GM18508 (cell line): ENCODE data around the gene KPTN.

Experiments used
- ATAC-seq: cut with Tn5 transposase; IDR thresholded peaks from one replicate; pipeline ENCODE4 v1.9.1; 2021; ENCODE audit warnings: moderate number of reproducible peaks; ENCODE audit not compliant: insufficient read depth, unreplicated experiment

KPTN gene

DNA sequence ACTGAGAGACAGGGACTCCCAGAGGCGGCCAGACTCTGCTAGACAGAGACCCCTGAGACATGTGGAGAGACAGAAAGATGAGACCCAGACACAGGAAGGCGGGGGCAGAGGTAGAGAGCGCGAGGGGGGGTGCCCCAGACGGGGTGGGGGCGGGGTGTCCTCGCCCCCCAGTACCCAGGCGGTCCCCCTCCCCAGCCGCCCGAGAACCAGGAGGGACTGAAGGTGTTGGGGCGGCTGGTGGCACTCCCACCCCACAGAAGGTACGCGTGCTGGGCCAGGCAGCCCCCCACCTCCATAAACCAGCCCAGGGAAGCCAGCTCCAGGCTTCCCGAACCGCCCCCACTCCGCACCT, 12.7 kb downstream of the KPTN start:
- ATAC-seq, result no peak

DNA sequence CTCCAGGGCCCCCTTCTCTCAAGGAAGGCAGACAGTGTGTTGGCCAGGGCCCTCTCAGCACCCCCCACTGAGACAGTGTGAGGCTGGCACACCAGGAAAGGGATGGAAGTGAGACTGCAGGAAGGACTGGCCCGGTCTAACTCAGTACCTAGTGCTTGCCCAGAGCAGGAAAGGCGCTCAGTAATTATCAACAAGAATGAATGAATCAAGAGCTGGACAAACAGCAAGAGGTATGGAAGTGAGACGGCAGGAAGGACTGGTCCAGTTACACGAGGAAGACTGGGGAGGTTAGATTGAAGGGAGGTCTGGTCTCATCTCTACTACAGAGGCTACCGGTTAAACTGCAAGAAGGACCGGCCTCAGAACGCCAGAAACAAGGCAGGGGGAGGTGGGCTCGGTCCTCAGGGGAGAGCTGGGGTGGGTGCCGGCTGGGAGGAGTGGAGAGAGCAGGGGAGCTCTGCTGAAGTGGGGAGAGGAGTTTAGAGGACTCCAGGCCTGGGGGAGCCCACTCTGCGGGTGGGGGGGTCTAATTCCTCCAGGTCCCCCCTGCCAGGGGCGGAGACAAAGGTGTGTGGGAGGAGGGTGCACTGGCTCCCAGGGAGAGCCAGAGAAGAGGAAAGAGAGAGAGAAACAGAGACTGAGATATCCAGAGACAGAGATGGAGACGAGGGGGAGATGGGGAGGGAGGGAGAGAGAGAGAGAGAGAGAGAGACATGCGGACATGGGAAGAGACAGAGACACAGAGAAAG, 13.4 kb downstream of the KPTN start:
- no peak for ATAC-seq

DNA sequence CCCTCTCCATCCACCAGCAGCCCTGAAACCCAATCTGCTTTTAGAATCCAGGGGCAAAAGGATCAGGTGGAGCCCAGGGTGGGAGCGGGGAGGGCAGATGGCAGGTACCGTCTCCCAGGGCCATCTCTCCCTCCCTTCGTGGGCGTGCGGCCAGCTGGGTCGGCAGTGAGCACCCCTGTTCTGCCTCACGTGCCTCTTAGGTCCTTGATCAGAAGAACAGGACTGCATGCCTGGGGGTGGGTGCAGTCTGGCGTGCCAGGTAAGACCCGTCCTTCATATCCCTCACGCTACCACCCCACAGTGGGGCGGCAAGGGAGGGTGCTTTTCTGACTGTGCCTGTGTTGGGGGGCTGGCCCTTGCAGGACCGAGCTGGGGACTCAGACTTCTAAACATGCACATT, 14.3 kb downstream of the KPTN start:
- no peak for ATAC-seq

DNA sequence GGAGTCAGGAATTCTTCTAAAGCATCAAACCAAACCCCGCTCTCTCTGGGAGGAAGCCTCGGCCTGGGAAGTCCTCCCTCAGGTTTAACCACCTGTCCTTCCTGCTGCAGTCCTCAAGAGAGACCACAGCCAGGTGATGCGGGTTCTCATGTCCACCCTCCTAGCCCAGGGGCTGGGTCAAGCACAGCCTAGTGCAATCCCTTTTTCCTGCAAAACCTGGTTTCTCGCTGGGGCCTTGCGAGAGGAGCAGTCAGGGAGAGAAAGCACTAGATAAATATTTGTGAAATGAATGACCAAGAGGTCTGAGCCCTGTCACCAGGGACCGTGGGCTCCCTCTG, 14.7 kb downstream of the KPTN start:
- ATAC-seq, result no peak

DNA sequence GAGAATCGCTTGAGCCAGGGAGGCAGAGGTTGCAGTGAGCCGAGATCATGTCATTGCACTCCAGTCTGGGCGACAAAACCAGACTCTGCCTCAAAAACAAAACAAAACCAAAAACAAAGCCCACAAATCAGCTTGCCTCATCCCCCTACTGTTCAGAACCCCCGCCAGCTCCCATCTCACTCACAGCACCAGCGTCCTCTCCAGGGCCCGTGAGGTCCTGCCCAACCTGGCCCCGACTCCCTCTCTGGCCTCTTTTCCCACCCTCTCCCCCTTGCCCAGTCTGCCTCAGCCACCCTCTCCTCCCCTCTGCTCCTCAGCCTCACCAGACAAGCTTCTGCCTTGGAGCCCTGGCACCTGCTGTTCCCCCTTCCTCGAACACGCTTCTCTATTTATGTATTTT, 16.1 kb downstream of the KPTN start:
- ATAC-seq, result no peak

DNA sequence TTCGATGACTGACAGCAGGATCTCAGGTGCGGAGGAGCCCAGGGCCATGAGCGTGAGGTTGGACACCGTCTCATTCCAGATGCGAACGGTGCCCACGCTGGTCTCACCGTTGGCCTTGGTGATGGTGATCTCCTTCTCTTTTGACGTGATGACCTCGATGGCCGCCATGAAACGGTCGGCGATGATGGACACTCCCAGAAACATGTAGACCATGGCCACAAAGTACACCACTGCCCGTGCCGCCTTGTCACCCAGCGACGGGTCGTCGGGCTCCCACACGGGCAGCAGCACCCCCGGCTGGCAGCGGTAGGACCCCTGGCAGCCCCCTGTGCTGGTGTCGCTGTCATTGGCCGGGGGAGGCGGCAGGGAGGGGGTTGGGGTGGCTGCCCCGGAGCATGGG, 18.1 kb downstream of the KPTN start:
- ATAC-seq, result no peak

DNA sequence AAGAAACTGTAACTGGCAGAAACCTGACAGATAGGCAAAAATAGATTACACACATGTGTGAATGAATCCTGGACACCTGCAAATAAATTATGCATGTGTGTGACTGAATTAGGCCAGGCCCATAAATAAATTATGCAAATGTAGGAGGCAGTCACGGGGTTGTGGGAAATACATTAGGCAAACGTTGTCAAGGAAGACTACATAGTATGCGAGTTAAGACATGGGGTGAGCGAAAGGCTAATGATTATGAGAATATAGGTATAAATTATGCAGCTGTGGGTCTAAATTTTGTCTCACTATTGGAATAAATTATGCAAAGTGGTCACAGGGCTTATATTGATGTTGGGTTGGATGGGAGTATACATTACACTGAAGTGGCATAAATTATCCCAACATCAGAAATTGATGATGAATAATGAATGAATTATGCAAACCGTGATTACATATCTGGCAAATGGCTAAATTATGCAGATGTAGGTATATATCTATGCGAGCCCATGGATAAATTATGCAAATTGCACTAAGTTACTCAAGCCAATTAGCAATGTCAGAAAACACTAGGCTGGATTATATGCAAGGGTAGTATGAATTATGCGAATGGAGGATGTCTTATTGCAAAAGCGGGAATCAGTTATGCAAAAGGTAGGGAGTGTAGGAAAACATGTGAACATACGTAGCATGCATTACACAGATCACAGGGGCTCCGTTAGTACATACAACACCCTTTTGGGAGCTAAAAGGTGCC, 19.2 kb downstream of the KPTN start:
- ATAC-seq, result no peak

DNA sequence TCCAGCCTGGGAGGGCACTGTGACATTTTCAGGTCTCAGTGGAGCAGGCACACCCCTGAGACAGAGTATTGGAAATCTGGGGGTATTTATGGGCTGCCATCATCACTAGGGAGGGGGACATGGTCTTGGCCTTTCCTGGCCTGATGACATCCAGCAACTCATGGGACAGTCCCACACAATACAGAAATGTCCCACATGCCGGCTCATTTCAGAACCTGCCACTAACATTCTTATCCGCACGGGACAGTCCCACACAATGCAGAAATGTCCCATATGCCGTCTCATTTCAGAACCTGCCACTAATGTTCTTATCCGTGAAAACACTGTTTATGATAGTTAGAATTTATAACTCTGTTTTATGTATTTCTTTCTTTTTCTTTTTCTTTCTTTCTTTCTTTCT, 22.1 kb downstream of the KPTN start:
- ATAC-seq, result no peak

DNA sequence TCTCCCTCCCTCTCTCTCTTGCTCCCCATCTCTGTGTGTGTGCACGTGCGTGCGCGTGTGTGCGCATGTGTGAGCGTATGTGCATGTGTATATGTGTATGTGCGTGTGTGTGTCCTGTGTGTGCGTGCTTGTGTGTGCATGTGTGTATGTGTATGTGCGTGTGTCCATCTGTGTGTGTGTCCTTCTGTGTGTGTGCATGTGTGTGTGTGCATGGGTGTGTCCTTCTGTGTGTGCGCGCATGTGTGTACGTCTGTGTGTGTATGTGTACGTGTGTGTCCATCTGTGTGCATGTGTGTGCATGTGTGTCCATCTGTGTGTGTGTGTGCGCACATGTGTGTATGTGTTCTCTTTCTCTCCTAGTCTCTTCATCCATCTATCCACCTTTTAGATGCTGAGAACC, 24.5 kb downstream of the KPTN start:
- ATAC-seq, result no peak

DNA sequence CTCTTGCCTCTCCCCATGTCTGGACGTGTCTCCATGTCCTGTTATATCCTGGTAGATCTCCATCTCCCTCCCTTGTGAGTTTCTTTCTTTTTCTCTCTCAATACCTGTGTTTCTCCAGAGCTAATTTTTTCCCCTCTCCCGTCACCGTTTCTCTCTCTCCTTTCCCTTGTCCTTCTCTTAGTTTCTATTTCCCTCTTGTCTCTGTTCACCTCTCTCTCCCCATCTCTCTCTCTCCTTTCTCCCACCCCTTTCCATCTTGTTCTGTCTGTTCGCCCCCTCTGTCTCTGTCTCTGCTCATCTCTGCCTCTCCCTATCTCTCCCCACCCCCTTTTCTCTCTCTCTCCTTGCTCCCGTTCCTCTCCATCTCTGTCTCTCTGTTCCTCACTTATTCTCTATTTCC, 25.3 kb downstream of the KPTN start:
- ATAC-seq, result no peak

DNA sequence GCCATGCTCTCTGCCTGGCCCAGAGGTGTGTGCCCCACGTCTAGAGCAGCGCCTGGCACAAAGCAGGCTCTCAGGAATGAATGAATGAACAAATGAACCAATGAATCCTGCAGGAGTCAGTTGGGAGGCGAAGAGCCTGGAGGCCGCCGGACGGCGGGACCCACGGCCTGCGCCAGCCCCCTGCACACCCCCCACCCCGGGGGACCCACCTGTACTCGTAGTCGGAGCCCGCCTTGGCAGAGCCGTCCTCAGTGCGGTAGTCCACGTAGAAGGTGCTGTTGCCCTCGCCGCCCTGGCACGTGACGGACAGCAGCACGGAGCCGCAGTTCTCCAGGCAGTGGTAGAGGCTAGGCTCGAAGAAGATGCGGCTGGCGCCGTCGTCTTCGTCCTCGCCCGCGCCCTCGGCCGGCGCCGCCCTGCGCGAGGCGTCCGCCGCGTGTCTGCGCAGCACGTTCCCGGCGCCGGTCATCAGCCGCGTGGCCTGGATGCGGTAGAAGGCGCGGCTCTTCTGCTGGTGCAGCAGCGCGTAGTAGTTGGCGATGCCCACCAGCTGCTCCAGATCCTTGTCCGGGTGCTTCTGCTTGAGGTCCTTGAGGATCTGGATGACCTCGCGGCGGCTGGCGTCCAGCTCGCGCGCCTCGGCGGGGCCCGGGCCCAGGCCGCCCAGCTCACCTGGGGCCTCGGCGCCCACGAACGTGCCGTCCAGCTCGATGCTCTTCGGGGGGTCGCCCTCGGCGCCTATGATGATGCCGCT, 27.1 kb downstream of the KPTN start:
- ATAC-seq, result no peak

DNA sequence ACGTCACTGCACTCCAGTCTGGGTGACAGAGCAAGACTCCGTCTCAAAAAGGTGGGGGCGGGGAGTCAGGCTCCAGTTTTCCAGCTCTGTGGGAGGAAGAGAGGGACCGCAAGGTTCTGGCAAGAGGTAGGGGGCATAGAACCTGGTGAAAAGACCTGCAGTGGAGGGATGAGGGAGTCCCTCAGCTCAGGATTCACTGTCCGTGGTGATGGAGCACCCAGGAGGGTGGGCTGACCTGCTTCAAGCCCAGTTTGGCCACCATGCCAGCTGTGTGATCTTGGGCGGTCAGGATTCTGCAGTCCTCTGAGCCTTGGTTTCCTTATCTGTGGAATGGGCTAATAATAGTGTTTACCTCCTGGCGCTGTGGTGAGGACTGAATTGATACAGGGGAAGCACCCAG, 33.5 kb downstream of the KPTN start:
- no peak for ATAC-seq

DNA sequence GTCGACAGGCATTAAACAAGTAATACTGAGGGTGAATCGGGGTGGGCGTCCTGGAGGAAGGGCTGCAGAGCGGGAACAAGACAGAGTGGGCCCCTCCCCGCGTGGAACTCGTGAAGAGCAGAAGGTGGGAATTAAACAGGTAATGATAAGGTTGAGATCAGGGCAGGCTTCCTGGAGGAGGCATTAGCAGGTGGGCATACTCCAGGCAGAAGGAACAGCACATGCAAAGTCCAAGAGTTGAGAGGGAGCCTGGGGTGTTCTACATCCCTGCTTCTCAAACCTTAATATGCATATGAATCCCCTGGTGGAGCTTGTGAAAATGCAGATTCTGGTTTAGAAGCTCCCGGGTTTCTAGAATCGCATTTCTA, 35.7 kb downstream of the KPTN start:
- ATAC-seq, result no peak

DNA sequence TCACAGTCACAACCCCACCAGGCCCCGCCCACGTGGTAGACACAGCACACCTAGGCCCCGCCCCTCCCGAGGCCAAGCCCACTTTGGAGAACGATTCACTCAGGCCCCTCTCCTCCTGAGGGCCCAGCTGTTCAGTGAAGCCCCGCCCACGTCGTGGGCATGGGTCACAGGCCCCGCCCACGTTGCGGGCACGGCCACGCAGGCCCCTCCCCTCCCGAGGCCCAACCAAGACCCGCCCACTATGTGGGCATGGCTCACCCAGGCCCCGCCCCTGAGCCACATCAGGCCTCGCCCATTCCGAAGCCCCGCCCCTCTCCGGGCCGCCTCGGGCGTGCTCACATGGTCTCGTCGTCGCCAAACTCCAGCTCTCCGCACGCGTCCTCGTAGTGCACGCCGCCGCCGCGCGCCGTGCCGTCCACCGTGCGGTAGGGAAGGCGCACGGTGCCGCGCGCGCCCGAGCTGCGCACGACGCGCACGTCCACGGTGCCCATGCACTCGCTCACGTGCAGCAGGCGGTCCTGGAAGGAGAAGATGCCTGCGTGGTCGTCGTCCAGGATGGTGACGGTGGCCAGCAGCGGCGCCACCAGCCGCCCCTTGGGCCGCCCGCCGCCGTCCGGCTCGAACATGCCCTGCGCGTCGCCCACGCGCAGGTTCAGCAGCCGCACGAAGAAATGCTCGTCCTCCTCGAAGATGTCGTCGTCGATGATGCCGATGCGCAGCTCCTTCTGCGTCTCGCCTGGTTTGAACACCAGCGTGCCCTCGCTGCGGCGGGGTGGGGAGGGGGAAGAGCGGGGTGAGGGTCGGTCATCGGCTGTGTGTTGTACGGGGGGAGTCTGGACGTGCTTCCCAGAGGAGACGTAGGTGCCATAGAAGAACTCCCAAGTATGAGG, 36.3 kb downstream of the KPTN start:
- ATAC-seq, result no peak

DNA sequence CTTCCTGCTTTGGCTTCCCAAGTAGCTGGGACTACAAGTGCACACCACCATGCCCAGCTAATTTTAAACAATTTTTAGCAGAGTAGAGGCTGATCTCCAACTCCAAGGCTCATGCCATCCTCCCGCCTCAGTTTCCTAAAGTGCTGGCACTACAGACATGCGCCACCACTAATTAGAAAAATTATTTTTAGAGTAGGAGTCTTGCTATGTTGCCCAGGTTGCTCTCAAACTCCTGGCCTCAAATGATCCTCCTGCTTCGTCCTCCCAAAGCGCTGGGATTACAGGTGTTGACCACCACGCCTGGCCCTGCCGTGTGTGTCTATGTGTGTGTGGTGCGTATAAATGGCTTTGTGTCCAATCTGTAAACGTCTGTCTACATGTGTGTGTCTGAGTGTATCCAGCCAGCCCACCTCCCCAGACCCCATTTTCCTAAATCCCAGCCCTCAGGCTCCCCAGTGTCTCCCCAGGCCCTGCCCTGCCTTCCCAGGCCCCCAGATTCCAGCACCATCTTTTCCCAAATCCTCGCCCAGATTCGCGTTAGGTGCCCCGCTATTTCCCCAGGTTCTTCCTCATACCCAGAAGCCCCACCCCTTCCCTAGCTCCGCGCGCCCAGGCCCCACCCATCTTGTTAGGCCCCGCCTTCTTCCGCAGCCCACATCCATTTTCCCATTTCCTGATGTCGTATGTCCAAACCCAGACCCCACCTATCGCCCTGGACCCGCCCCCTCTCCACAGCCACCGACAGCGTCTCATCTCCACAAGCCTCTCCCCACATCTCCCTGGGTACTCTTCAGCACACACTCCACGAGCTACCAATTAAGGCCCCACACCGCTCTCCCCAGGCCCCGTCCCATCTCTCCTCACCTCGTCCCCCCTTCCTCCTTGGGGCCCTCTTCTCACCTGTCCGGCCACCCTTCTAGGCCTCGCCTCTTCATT, 37.2 kb downstream of the KPTN start:
- no peak for ATAC-seq

DNA sequence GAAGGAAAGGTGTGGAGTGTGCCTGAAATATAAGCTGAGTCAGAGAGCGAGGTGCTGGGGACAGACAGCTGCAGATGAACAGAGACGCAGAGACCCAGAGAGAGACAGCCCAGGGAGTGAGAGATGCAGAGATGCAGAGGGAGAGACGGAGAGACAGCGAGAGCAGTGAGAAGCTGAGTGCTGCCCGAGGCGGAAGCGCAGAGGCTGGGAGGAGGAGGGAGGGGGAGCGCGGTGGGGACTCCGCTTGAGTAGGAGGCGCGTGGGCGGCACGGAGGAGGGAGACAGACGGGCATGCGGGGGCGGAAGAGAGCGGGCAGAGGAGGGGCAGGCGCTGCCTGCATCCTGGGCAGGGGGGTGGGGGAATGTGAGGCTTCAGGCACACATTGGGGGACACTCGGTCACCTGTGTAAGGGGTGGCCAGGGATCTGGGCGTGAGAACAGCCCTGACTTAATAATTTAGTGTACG, 38.0 kb downstream of the KPTN start:
- no peak for ATAC-seq

DNA sequence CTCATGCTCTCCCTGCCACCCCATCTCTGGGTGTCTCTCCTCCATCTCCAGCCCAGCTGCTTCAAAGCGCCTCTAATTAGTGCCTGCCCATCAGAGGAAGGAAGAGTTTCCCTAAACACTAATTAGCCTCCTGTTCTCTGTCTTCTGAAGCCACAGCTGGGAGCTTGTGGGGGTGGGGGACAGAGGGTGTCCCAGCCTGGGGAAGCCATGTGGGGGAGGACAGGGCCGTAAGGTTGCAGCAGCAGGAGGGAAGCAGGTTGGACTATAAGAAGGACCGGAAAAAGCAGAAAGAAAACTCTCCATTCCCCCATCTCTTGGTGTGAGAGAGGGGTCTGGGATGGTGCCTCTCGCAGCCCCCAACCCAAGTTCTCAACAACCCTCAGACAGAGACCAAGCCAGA, 38.5 kb downstream of the KPTN start:
- no peak for ATAC-seq

DNA sequence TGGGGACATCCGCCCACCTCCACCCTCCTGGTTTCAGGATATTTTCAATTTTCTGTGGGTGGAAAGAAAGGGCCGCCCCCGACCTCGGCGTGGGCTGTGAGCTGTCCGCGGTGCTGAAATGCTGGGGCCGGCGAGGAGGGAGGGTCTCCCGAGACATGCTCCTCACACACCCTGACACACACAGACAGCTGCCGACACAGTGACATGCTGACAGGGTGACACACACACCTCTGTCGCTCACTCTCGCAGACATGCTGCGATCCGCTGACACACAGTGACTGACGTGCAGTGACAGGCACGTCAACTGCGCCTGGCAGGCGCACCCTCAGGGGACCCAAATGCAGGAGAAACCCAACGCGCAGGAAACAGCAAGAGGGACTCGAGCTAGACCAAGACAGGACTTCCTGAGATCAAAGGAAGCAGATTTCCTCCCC, 39.6 kb downstream of the KPTN start:
- ATAC-seq, result no peak

DNA sequence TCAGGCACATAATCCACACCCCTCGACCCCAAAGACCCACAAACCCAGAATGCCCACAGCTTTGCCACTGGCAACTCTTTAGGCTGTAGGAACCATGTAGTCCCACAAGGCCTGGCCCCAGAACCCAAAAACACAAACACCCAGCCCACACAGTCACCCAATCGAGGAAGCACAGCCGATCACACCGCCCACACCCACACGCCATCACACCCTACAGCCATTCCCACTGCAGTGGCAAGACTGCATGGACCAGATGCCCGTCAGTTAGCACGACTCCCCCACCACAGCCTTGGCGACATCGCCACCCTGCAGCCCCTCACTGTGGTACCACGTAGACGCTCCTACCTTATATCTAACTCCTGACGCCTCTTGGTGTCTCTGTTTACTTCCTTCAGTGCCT, 40.7 kb downstream of the KPTN start:
- ATAC-seq, result no peak
